ENCODE results near the gene TMEM267. TPM values are rescaled to one million over a fixed set of nuclear protein-coding genes. Genes with fewer than 3 reads are reported as not detected.

Gene TMEM267
- total and polyA plus RNA-seq, 2 of the 8 experiments (the other 6 are each of a cell fraction or from before 2014, with no cell fraction given) = 4.8 to 6.2 TPM

DNA sequence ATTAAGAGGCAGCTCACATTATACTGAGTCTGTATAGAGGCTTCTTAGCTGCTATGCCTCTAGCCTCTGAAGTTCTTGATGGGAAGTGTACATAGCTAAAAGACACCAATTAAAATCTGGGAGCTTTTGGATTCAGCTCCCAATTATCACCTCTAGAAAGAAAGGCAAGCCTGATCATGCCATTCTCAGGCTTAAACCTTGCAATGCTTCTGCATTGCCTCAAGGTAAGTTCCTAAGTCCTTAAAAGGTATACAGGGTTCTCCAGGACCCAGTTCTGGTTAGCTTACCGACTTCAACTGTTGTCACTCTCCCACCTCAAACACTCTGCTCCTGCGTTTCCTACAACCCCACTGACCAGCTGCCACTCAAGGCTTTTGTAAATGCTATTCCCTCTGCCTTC, 54.0 kb downstream of the TMEM267 start (continued):
- TF ChIP-seq TEAD4 (IDR thresholded peaks at IDR 0.05; ENCODE audit: low read depth, low read length) (no peak), CTBP2 (IDR thresholded peaks at IDR 0.05; ENCODE audit: borderline replicate concordance, insufficient read depth, insufficient read length, low read length) (no peak), SRF (IDR thresholded peaks at IDR 0.05; ENCODE audit: low read depth, low read length) (no peak), TCF12 (IDR thresholded peaks at IDR 0.05; ENCODE audit: low read depth, low read length) (no peak), TAF1 (IDR thresholded peaks at IDR 0.05; ENCODE audit: low read depth, low read length) (no peak)
- TF ChIP-seq, protein P1, sequence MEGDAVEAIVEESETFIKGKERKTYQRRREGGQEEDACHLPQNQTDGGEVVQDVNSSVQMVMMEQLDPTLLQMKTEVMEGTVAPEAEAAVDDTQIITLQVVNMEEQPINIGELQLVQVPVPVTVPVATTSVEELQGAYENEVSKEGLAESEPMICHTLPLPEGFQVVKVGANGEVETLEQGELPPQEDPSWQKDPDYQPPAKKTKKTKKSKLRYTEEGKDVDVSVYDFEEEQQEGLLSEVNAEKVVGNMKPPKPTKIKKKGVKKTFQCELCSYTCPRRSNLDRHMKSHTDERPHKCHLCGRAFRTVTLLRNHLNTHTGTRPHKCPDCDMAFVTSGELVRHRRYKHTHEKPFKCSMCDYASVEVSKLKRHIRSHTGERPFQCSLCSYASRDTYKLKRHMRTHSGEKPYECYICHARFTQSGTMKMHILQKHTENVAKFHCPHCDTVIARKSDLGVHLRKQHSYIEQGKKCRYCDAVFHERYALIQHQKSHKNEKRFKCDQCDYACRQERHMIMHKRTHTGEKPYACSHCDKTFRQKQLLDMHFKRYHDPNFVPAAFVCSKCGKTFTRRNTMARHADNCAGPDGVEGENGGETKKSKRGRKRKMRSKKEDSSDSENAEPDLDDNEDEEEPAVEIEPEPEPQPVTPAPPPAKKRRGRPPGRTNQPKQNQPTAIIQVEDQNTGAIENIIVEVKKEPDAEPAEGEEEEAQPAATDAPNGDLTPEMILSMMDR (IDR thresholded peaks at IDR 0.05; ENCODE audit: control extremely low read depth in 1 of 3, insufficient read depth in 1 of 3, low read depth in 1 of 3, low read length in 3 of 3) = no peak

Data from H1 (cell line).